ENCODE results near the gene ARHGAP10. TPM values are rescaled to one million over a fixed set of nuclear protein-coding genes. Genes with fewer than 3 reads are reported as not detected.

The ARHGAP10 gene
- total and polyA plus RNA-seq, 12 donors, result 33.9 to 71.1 (median 60.7) TPM

DNA sequence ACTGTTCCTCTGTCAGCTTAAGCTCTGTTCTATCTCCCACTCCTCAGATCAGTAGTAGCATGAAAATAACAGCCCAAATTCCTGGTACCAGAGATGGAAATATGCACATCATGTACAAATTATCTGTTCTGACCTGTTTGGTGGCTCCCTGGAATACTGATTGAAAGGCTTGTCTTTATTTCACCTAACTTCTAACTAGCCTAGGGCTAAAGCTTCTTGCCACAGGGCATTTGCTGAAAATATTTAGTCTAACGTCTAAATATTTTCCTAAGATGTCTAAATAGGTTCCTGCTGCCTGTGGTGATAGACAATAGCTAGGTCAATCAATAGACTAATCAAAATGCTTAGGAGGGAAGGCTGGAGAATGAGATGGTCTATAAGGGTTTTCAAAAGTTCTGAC lies 35.0 kb upstream of the ARHGAP10 start:
- TF ChIP-seq, protein P1, sequence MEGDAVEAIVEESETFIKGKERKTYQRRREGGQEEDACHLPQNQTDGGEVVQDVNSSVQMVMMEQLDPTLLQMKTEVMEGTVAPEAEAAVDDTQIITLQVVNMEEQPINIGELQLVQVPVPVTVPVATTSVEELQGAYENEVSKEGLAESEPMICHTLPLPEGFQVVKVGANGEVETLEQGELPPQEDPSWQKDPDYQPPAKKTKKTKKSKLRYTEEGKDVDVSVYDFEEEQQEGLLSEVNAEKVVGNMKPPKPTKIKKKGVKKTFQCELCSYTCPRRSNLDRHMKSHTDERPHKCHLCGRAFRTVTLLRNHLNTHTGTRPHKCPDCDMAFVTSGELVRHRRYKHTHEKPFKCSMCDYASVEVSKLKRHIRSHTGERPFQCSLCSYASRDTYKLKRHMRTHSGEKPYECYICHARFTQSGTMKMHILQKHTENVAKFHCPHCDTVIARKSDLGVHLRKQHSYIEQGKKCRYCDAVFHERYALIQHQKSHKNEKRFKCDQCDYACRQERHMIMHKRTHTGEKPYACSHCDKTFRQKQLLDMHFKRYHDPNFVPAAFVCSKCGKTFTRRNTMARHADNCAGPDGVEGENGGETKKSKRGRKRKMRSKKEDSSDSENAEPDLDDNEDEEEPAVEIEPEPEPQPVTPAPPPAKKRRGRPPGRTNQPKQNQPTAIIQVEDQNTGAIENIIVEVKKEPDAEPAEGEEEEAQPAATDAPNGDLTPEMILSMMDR (IDR thresholded peaks at IDR 0.05), result no peak

DNA sequence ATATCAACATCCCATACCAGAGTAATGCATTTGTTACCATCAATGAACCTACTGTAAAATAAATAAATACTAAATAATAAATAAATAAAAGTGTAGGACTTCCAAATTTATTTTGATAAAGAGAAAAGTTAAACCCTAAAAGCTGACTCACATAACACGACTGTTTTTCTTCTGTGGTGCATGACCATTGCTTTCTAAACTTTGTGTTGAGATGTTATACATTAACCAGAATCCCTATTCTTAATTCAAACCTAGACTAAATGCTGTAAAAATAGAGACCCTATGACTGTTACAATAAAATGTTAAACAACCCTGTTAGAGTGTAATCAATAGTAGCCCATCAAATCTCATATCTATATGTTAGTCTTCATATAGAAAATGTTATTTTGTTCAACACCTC lies 27.0 kb upstream of the ARHGAP10 start:
- WGBS, 2 donors, result 83 to 91% methylated on average over 1 of the region's 1 CpG

More for the DNA sequence above, 35.0 kb upstream of the ARHGAP10 start:
- no peak for ATAC-seq
- DNase-seq, result no peak
- no peaks in the 10 kb centered on the region for H3K27me3 ChIP-seq
- H3K4me1 ChIP-seq, result no peaks in the 10 kb centered on the region
- no peaks in the 10 kb centered on the region for H3K36me3 ChIP-seq
- 65 to 73% methylated on average over 1 of the region's 1 CpG for WGBS, 2 donors
- H3K27ac ChIP-seq, result no peak overlapping the region
- intact Hi-C loops (cut with DNase I), result no loop called here
- H3K4me3 ChIP-seq, result no peak overlapping the region
- peaks cover 0 to 25% (median 4%) of the 10 kb centered on the region in 11 donors for H3K9me3 ChIP-seq

DNA sequence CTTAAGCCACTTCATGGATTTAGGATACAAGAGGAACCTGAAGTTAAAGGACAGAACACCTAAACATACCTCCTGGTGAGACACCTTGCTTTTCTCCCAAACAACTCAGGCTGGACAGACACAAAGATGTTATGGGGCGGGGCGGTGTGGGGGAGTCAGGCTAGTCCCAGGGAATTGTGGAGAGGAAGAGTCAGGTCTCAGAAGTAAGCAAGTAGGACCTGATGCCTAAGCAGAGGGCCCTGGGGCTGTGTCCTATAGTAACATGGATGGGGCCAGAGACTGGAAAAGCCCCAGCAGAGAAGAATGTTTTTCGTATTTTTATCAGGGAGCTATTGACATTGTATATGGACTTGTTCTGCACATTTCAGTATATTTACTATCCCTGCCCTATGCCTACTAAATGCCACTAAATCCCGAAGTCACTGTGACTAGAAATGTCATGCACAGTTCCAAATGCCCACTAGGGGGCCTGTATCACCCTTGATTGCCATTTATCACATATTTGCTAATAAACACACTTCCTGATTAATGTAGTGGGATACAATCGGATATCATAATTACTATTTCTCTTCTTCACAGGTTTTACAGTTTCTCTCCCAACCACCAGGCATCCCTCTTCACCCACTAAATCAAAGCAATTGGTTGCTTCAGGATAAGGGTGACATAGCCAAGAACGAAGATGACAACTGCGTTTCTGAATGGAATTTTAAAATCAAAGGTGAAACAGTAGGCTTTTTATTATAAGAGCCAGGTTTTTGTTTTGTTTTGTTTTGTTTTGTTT lies 23.8 kb upstream of the ARHGAP10 start:
- intact Hi-C loops (cut with DNase I), result loop anchor here (1.0 to 5.0 kb wide), 5 partner anchors 23 to 159 kb away; no protein-coding TSS in a partner anchor
- TF ChIP-seq, protein P1 (IDR thresholded peaks at IDR 0.05), result peak; percentile 80 to 90 (median 86)
- no peaks in the 10 kb centered on the region for H3K9me3 ChIP-seq
- ATAC-seq (peak; percentile 54 to 75 (median 64)), DNase-seq (peak in 1 of 2 donors; percentile 43)
- H3K27me3 ChIP-seq, result no peaks in the 10 kb centered on the region
- WGBS, 2 donors, result 31 to 32% methylated on average over 7 of the region's 7 CpGs
- H3K4me3 ChIP-seq, result peak overlapping the region in 2 of 10 donors; percentile 16 to 25
- no peaks in the 10 kb centered on the region for H3K36me3 ChIP-seq
- peaks cover 0 to 8% (median 0%) of the 10 kb centered on the region in 9 donors for H3K4me1 ChIP-seq
- no peak overlapping the region for H3K27ac ChIP-seq

More for the DNA sequence above, 27.0 kb upstream of the ARHGAP10 start:
- DNase-seq, result no peak
- TF ChIP-seq, protein P1 (IDR thresholded peaks at IDR 0.05), result no peak
- H3K27ac ChIP-seq, result no peak overlapping the region
- intact Hi-C loops (cut with DNase I), result loop anchor here in 1 of 10 donors (5.0 kb wide), 1 partner anchor 162 kb away; no protein-coding TSS in a partner anchor
- H3K27me3 ChIP-seq, result no peaks in the 10 kb centered on the region
- no peak for ATAC-seq
- H3K36me3 ChIP-seq, result no peaks in the 10 kb centered on the region
- H3K4me1 ChIP-seq, result peaks cover 0 to 8% (median 0%) of the 10 kb centered on the region in 9 donors
- H3K9me3 ChIP-seq, result peaks cover 0 to 13% (median 4%) of the 10 kb centered on the region in 11 donors
- H3K4me3 ChIP-seq, result no peak overlapping the region

DNA sequence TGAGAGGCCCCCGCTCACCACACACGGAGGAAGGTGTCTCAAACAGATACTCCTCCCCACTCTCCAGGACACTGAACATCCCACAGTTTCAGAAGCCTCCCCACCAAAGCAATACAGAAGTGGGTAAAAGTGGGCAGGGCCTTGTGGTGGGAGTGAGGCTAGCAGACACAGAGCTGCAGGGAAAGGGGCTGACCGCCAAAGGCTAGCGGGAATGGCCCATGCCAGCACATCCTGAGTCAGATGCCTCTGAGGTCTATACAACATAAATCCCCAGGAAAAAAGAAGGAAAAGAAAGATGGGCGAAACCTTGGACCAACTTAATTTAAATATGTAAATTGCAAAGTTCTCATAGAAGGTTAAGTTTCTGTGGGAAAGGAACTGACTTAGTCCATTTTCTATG lies 21.9 kb upstream of the ARHGAP10 start:
- Histone ChIP-seq H3K4me1 (peaks cover 0 to 8% (median 0%) of the 10 kb centered on the region in 9 donors), H3K27ac (no peak overlapping the region), H3K36me3 (no peaks in the 10 kb centered on the region), H3K4me3 (no peak overlapping the region), H3K27me3 (no peaks in the 10 kb centered on the region), H3K9me3 (no peaks in the 10 kb centered on the region)
- ATAC-seq (no peak), DNase-seq (no peak)
- TF ChIP-seq, protein P1 (IDR thresholded peaks at IDR 0.05), result no peak
- intact Hi-C loops (cut with DNase I), result loop anchor here in 5 of 10 donors (2.0 to 5.0 kb wide), 2 partner anchors 157 kb away; no protein-coding TSS in a partner anchor
- WGBS, 2 donors, result 83 to 92% methylated on average over 5 of the region's 5 CpGs
